ENCODE data around the gene STEAP1B. TPM values are rescaled to one million over a fixed set of nuclear protein-coding genes. Genes with fewer than 3 reads are reported as not detected.

Gene STEAP1B
- total and polyA plus RNA-seq, 3 donors from 2014 or later: 7.4 to 11.3 (median 11.3) TPM

DNA sequence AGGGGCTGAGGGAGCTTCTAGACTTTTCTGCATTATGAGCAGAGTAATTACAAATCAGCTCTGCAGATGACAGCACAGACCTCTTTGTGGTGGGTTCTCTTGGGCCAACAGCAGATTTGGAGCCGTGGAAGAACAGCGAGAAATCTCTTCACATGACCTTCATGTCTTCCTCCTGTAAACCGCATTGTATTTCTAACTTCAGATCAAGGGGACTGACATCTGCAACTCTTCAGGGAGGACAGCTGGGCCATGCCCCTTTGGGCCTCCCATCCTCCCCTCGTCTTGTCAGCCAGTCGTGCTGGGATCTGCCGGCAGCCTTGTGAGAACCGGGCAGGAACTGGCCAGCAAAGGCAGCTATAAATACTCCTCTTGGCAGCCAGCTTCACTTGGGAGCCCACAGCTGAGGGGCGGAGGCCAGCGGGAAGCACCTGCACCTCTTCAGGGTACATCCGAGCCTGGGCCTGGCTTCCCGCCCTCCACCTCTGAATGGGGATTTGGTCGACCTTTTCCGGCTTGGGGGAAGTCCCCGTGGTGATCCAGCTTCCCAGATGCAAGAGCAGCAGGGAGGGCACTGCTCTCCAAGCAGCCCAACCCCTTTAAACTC, 54.7 kb downstream of the STEAP1B start:
- intact Hi-C loops (cut with DNase I; ENCODE audit: low total_unique reads): no loop called here
- peaks cover 22% of the 10 kb centered on the region for H3K4me1 ChIP-seq
- no peaks in the 10 kb centered on the region for H3K36me3 ChIP-seq (ENCODE audit: low read depth, missing control alignments)
- no peak for TF ChIP-seq POLR2A (IDR thresholded peaks at IDR 0.05)
- no peak for TF ChIP-seq CTCF (IDR thresholded peaks at IDR 0.05)
- peak; percentile 73 for DNase-seq
- no peaks in the 10 kb centered on the region for H3K9me3 ChIP-seq
- H3K27ac ChIP-seq: peak overlapping the region; percentile 68
- no peak overlapping the region for H3K4me3 ChIP-seq
- 32 to 35% methylated on average over 14 of the region's 14 CpGs for WGBS, 2 donors
- no peaks in the 10 kb centered on the region for H3K27me3 ChIP-seq

- Histone ChIP-seq H3K9me3 (no peaks in the 10 kb centered on the region), H3K36me3 (ENCODE audit: low read depth, missing control alignments) (no peaks in the 10 kb centered on the region), H3K27me3 (no peaks in the 10 kb centered on the region), H3K27ac (peak overlapping the region; percentile 68), H3K4me3 (no peak overlapping the region), H3K4me1 (peaks cover 22% of the 10 kb centered on the region)
- TF ChIP-seq POLR2A (IDR thresholded peaks at IDR 0.05) (no peak), CTCF (IDR thresholded peaks at IDR 0.05) (no peak)
- intact Hi-C loops (cut with DNase I; ENCODE audit: low total_unique reads): no loop called here
- peak; percentile 82 for DNase-seq
- WGBS, 2 donors: 74 to 80% methylated on average over 13 of the region's 13 CpGs
These were observed 55.6 kb downstream of the STEAP1B start for GRCh38 chr7:22444181-22444971.

- TF ChIP-seq CTCF (IDR thresholded peaks at IDR 0.05) (no peak), POLR2A (IDR thresholded peaks at IDR 0.05) (no peak)
- Histone ChIP-seq H3K27ac (peak overlapping the region; percentile 40 to 68), H3K36me3 (ENCODE audit: low read depth, missing control alignments) (no peaks in the 10 kb centered on the region), H3K27me3 (no peaks in the 10 kb centered on the region), H3K4me1 (peaks cover 22% of the 10 kb centered on the region), H3K9me3 (no peaks in the 10 kb centered on the region), H3K4me3 (no peak overlapping the region)
- WGBS, 2 donors: 64 to 74% methylated on average over 7 of the region's 7 CpGs
- DNase-seq: no peak
- intact Hi-C loops (cut with DNase I; ENCODE audit: low total_unique reads): no loop called here
These were observed 56.4 kb downstream of the STEAP1B start for GRCh38 chr7:22443370-22444180.

DNA sequence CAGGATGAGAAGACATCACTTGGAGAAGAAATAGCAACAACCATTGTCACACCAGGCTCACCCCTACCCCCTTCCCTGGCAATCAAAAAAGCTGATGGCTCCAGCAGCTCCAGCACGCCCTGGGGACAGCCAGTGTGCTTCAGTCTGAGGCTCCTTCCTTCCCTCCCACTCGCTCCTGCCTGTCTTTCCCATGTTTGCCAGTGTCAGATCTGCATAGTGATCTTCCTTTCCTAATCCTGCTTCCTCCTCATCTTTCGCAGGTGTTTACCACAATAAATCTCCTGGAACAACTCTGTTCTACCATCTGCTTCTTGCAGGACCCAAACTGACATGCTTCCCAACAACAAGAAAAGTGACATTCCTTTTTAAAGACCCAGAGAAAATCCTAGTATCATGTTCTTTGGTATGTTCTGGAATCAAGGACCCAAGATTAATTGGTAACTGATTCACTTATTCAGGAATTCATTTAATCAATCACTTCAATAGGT, 57.1 kb downstream of the STEAP1B start:
- no peak for TF ChIP-seq CTCF (IDR thresholded peaks at IDR 0.05)
- no peak for TF ChIP-seq POLR2A (IDR thresholded peaks at IDR 0.05)
- DNase-seq: no peak
- Histone ChIP-seq H3K9me3 (no peaks in the 10 kb centered on the region), H3K4me3 (no peak overlapping the region), H3K4me1 (peaks cover 22% of the 10 kb centered on the region), H3K27me3 (no peaks in the 10 kb centered on the region), H3K27ac (no peak overlapping the region), H3K36me3 (ENCODE audit: low read depth, missing control alignments) (no peaks in the 10 kb centered on the region)
- WGBS, 2 donors: 84 to 90% methylated on average over 3 of the region's 3 CpGs
- intact Hi-C loops (cut with DNase I; ENCODE audit: low total_unique reads): no loop called here
